ENCODE measurements around the gene CD74.
A peak's percentile ranks its signal among the peaks of the same experiment; 100 is the strongest.
"Not testable (repeated sequence)": the region's sequence is repeated elsewhere in the genome, so short reads cannot be mapped to it uniquely, and the experiment has no call there.

CD74 gene

GRCh38 chr5:150412319-150413175 lies at the start of gene CD74:
Gene CD74, minus strand, starts transcription at chr5:150412910. Its CDS starts 161 bp downstream, at chr5:150412749.
- peak; percentile 99 for FAIRE-seq
- DNase-seq (ENCODE audit: extremely low spot score, insufficient read length, low read depth) = peak; percentile 82

DNA sequence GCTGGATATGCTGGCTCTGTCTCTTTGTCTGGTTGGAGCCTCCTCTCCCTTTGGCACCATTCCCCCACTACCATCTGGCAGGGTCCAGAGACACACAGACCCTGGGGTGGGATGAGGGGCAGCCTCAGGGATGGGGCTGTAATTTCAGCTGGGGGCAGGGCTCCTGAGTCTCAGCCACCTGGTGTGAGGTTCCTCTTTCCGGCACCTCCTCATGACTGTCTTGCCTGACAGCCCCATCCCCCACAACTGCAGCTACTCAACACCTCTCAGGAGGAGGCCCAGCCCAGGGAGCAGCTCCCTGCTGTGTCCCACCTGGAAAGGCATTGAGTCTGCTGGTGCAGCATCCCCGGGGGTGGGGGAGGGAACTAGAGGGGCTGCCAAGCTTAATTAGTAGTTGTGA lies 48.5 kb upstream of the CD74 start:
- FAIRE-seq (peak; percentile 77), DNase-seq (ENCODE audit: extremely low spot score, insufficient read length, low read depth) (peak; percentile 73)

GRCh38 chr5:150460781-150461180 lies 48.1 kb upstream of the CD74 start:
- DNase-seq (ENCODE audit: extremely low spot score, insufficient read length, low read depth) = no peak
- FAIRE-seq = no peak

DNA sequence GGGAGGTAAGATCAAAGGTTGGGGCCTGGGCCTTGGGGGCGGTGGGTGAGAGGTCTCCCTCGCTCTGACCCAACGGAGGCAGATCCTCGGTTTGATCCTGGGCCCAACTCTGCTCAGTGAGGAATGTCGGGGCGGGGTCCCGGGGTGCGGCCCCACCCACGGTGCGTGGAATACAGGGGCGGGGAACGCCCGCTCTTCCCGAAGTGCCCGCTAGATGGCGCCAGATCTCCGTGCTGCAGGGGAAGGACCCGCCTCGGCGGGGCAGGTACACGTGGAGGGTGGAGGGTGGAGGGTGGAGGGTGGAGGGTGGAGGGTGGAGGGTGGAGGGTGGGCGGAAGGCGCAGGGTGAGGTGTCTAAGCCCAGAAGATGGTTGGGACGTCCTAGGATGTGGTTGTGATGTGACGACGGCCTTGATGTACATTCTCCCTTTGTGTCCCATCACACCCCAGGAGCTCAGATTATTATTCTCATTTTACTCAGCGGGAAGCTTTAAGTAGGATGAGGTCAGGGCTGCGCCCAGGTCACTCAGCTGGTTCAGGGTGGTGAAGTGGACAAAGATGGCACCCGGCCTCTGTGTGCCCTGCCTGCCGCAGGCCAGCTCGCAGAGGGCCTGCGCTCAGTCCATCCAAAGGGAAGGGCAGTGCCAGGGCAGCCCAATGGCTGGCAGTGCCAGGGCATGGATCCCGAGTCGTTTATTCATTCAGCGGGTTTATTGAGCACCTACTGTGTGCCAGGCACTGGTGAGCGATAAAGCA lies 46.3 kb upstream of the CD74 start:
- FAIRE-seq = peak; percentile 75

DNA sequence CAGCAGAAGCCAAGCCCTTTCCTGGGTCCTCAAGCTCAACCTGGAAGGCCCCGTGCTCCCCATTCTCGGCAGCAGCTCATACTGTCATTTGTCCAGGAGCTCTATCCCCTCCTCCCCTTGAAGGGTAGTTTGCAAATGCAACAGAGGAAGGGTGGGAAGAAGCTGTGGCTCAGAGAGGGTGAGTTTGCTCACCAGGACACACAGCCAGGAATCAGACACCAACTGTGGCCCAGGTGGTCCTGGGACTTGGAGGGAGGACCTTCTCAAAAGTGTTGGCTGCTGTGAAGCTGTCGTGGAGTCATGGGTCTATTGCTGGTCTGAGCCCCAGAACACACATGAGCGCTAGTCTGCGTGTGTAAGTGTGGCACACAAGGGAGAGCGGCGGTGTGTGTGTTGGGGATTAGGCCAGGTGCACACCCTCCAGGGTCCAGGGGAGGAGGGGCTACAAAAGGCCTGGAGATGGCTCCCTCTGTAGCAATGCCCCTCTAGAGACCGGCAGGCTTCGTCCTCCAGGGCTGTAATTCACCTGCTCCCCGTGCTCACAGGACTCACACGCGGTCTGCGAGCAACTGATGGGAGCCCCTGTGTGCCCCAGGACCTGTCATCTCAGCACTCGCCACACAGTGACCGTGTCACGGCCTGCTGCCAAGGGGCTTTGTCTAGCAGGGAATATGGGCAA lies 45.0 kb upstream of the CD74 start:
- no peak for DNase-seq (ENCODE audit: extremely low spot score, insufficient read length, low read depth)
- no peak for FAIRE-seq

More for the DNA sequence above, 46.3 kb upstream of the CD74 start:
- DNase-seq (ENCODE audit: extremely low spot score, insufficient read length, low read depth) = peak; percentile 76

GRCh38 chr5:150457121-150457520 lies 44.4 kb upstream of the CD74 start:
- DNase-seq (ENCODE audit: extremely low spot score, insufficient read length, low read depth) (no peak), FAIRE-seq (peak; percentile 80)

DNA sequence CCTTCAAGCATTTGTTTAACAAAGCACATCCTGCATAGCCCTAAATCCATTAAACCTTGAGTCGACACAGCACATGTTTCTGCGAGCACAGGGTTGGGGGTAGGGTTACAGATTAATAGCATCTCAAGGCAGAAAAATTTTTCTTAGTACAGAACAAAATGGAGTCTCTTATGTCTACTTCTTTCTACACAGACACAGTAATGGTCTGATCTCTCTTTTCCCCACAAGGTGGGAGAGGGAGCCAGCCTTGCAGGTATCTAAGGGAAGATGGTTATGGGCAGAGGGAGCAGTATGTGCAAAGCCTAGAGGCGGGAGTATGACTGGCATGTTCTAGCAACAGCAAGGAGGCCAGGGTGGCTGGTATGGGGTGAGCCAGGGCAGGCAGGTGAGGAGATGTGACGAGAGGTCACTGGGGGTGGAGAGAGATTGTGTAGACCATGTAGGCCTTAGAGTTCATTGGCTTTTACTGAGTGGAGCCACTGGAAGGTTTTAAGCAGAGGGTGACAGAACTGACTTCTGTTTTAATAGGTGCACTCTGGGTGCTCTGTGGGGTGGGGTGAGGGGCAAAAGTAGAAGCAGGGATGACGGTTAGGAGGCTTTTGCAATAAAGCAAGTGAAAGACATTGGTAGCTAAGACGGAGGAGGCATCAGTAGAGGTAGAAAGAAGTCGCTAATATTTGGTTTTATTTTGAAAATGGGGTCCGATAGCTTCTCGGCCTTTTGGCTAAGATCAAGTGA lies 42.0 kb upstream of the CD74 start:
- DNase-seq (ENCODE audit: extremely low spot score, insufficient read length, low read depth) (no peak), FAIRE-seq (no peak)

GRCh38 chr5:150454027-150454426 lies 41.3 kb upstream of the CD74 start:
- not testable (repeated sequence) for FAIRE-seq; DNase-seq (ENCODE audit: extremely low spot score, insufficient read length, low read depth)

GRCh38 chr5:150452914-150453313 lies 40.2 kb upstream of the CD74 start:
- no peak for FAIRE-seq
- DNase-seq (ENCODE audit: extremely low spot score, insufficient read length, low read depth) = no peak

- FAIRE-seq (no peak), DNase-seq (ENCODE audit: extremely low spot score, insufficient read length, low read depth) (no peak)
These were observed 38.9 kb upstream of the CD74 start for GRCh38 chr5:150451594-150451993.

DNA sequence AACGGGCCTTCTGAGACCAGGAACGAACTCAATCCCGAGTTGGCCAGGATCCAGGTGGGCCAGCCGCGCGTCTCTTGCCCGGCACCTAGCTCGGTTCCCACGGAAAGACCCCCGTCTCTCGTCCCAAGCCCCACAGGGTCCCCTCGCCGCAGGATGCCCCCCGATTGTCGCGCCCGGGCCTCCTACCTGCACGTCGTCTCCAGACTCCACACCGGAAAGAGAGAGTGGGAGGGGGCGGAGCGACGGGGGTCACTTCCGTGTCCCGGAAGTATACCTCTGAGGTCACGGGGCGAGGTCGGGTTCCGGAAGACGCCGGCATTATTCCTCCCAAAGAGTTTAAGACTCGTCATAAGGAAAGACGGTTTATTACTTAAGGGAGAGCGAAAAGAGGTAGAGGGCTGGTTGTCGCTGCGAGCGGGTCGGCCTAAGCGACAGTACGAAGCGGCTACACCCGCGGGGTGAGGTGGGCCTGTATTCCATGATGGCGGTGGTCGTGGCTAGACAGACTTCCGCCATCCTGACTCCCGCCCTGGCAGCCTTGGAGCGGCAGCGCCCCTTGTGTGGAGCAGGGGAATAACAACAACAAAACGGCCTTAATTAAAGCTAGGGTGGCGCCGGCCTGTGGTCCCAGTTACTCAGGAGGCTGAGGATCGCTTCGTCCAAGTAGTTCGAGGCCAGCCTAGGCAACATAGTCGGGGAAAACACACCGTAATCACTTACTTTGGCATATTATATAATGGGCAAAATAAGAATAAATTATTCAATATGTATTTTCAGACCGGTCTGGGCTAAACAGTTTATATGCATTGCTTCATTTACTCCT lies 37.0 kb upstream of the CD74 start, which contains the start of gene RPS14:
RPS14 (minus strand) TSS at position 223 of the 823 bp plus-strand sequence. CDS start 2,006 bp downstream, outside the sequence.
- DNase-seq (ENCODE audit: extremely low spot score, insufficient read length, low read depth) (peak; percentile 89), FAIRE-seq (peak; percentile 82)

DNA sequence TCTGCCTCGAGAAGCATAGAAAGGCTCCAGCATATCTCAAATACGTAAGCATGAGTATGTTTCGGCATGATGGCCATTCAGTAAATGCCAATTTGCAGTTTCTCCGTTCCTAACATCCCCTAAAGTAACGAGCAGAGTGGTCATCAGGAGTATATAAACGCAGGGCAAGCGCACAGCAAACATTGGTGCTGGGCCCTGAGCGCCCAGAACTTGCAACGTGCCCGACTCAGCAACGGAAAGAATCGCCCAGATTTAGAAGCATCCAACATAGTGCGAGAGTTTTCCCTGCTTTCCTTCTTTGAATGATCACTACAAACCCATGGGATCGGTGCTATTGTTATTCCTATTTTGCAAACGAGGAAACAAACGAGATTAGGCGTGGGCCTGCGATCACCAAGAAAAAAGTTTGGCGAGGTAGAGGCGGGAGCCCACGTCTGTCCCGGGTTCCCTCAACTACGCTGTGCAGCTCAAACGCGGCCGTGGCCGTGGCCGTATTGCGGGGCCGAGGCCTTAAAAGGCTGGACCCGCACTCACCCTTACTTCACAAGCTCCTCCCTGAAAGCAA lies 36.3 kb upstream of the CD74 start:
- FAIRE-seq (no peak), DNase-seq (ENCODE audit: extremely low spot score, insufficient read length, low read depth) (no peak)

GRCh38 chr5:150448334-150448733 lies 35.6 kb upstream of the CD74 start:
- DNase-seq (ENCODE audit: extremely low spot score, insufficient read length, low read depth) (no peak), FAIRE-seq (peak; percentile 21)

- FAIRE-seq = no peak
These were observed 34.5 kb upstream of the CD74 start for GRCh38 chr5:150447188-150447587.

GRCh38 chr5:150446583-150446982 lies 33.9 kb upstream of the CD74 start:
- FAIRE-seq (no peak), DNase-seq (ENCODE audit: extremely low spot score, insufficient read length, low read depth) (no peak)

More at GRCh38 chr5:150447188-150447587, 34.5 kb upstream of the CD74 start:
- DNase-seq (ENCODE audit: extremely low spot score, insufficient read length, low read depth) = no peak

DNA sequence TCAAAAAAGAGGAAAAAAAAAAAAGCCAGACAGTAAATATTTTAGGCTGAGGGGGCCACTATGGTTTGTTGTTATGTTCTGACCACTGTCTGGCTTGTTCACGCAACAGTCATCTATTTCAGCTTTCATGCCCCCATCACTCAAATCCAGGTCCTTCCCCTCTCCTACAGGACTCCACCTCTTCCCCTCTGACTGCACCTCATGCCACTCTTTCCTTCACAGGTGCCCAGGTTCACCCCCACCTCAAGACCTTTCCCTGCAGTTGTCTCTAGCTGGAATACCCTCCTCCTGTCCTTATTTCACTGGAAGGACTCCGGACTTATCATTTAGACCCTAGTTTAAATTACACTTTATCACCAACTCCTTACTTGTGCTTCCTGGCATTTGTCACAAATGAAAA lies 33.4 kb upstream of the CD74 start:
- DNase-seq (ENCODE audit: extremely low spot score, insufficient read length, low read depth) (no peak), FAIRE-seq (no peak)

- DNase-seq (ENCODE audit: extremely low spot score, insufficient read length, low read depth) = no peak
- FAIRE-seq = no peak
These were observed 32.1 kb upstream of the CD74 start for GRCh38 chr5:150444770-150445169.

GRCh38 chr5:150443242-150444075 lies 30.7 kb upstream of the CD74 start:
- FAIRE-seq (no peak), DNase-seq (ENCODE audit: extremely low spot score, insufficient read length, low read depth) (no peak)
